GM19238 (cell line): ENCODE data around the gene ANKRD13B.
A peak's percentile ranks its signal among the peaks of the same experiment; 100 is the strongest.

ENCODE experiments used
- DNase-seq: peaks from one replicate; pipeline ENCODE4 v3.0.0; 2011; ENCODE audit warnings: low spot score; ENCODE audit not compliant: insufficient read length

The ANKRD13B gene

GRCh38 chr17:29616300-29617048 is 23.5 kb downstream of the ANKRD13B start:
- DNase-seq: no peak

- peak; percentile 87 for DNase-seq
Observed at GRCh38 chr17:29617125-29617480, 24.2 kb downstream of the ANKRD13B start.

GRCh38 chr17:29617481-29618271 is 24.7 kb downstream of the ANKRD13B start:
- DNase-seq: no peak

DNA sequence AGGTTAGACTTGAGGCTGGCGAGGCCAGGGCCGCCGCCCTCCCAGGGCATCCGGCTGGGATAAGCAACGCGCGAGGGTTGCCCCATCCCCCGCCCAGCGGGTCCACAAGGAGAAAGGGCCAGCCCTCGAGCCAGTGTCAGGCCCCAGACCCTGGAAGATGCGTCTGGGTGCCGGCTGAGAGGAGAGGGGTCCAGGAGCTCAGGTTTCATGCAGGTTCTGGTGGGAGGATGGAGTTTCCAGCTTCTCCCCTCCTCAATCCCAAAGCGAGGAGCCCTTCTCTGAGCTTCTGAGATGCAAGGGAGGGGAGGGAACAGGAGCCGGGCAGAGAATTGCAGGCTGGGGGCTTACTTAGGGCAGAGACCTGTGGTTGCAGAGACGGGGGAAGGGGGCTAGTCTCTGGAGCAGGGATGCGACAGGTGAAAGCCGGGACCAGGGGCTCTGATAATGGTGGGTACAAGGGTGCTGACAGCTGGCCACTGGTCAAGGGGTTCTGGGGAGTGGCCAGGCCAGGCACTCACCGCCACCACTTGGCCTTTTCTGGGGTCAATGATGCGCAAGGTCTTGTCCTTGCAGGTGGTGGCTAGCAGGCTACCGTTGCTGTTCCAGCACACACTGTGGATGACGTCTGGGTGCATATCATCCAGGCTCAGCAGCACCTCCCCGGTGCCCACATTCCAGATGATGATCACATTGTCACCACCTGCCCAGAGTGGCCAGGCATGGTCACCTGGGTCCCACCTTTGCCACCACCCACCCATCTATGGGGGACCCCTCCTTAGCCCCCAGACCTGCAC is 25.5 kb downstream of the ANKRD13B start:
- DNase-seq: no peak

GRCh38 chr17:29619251-29619650 is 26.3 kb downstream of the ANKRD13B start:
- no peak for DNase-seq

DNA sequence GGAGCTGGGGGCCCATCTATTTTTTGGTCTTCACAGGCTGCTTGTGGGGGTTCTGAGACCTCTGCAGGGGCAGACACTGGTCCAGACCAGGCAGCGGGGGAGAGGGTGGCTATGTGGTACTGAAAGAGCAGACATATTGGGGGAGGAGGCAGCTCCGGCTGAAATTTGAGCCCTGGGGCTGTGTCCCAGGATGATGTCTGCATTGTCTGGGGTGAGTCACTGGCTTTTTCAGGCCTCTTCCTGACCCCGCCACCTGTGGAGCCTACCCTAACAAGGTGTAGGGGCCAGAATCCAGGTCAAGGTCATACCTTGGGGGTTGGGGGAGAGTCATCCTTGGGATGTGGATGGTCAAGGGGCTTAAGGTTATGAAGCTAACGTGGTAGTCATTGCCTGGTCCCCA is 27.3 kb downstream of the ANKRD13B start:
- DNase-seq: no peak

GRCh38 chr17:29620779-29621500 is 28.0 kb downstream of the ANKRD13B start:
- no peak for DNase-seq

GRCh38 chr17:29621751-29622194 is 28.8 kb downstream of the ANKRD13B start:
- no peak for DNase-seq

DNA sequence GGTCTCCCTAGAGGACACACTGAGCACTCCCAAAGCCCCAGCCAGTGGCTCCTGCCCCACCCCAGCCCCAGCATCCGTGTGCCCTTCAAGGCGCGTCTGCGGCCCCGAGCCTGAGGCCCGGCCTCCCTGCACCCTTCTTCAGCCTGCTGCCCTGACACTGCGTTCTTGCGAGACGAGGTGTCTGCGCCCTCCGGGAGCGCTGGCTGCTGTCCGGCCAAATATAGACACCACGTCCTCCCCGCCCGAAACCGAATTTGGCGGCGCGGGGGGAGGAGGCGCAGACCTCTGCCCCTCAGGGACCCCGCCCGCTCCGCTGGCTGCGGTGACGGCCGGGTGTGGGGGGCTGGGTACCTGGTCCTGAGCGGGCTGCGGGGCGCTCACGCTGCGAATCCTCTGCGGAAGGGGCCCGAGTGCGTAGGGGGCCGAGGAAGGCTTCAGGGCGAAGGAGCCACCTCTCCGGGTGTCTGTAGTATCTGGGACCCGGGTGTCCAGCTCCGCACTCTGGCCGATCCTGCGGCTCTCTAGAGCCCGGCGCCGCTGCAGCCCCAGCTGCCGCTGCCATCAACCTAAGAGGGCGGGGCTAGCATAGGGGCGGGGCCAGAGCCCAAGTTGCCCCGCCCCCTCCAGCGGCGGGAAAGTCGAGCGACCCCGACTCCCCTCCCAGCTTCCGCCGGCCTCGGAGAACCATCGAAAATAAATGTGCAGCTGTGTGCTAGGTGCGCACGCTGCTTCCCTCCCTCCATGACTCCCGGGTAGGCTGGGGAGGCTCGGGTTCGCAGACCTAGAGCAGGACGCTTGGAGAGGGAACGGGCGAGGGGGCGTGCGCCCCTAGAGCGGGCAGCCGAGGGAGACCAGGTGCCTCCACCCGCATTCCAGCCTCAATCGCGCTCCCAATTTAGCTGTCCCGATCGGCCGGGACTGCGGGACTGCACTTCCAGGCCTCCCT is 29.7 kb downstream of the ANKRD13B start, which contains the start of gene CORO6:
Gene CORO6, minus strand, starts transcription at position 576 of the 946 bp plus-strand sequence. CDS start 1,491 bp downstream, outside the sequence.
- peak; percentile 65 for DNase-seq

DNA sequence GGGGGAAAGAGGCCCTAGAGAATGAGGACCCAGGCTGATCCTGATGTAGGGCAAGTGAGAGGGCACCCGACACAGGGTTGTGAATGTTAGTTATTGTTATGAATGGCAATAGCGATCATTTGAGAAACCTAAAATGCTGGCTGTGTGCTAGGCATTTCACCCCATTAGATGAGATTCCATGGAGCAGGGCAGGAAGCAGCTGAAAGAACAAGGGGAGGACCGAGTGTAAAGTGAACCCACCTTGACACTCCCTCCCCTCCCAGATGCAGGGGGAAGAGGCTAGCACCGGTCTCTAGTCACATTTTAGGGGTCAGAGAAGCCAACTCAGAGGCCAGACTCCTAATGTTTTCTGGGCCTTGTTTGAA is 30.3 kb downstream of the ANKRD13B start:
- DNase-seq: no peak

DNA sequence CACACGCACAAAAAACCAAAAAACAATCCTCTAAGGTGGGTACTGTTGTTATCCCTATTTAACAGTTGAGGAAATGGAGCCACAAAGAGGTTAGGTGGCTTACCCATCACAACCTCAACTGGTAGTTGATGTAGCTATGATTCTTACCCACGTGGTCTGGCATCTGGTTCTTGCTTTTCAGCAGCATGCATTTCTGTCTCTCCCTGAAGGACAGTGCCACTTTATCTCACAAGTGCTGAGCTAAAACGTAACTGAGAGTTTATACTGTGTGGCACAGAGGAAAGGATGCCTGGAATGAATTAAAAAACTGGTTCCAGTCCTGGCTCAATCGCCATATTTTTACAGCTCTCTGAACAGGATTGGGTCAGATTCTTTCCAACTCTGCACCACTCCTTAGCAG is 31.7 kb downstream of the ANKRD13B start:
- no peak for DNase-seq

DNA sequence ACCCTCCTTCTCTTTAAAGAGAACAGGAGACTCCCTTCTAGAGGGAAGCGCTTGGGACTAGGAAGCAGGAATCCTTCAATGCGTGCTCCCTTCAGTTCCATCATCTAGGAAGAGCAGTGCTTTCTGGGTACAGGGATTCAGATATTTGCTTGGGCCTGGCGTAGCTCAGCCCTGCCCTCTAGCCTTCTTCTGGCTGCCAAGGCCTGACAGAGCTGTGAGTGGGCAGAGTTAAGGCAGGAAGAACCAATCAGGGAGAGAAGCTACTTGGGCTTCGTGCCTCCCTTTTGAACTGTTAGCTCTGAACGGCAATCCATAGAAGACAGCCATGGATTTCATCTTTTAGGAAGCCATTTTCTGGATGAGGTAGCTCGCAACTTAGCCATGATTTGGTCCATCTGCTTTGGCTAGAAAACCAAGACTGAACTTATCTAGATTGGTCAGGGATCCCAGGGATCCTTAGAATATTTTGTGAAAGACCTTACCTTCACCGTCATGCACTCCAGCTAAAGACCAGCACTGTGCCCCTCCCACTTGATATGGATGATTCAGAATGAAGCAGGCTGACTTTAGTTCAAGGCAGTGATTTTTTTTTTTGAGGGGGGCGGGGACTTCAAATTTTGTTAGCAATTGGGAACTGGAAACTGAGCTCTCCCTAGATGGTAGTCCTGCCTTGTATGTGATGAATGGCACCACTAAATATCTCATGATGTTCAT is 32.3 kb downstream of the ANKRD13B start:
- DNase-seq: no peak

DNA sequence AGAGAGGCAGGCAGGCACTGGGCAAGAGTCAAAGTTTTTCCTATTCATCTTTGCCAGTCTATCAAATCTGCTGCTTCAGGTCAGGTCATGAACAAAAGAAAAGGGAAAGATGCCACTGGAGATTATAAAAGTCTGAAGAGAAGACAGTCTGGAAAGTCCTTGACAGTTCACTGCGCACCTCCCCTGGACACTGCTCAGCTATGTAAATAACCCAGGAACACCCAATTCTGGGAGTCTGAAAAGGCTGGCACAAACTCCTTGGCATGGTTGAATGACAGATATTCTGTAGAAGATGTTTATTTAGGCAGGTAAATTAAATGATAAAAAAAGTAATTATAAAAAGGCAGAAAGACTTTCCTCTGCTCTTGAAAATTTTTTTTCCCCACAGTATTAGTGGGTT is 35.0 kb downstream of the ANKRD13B start:
- no peak for DNase-seq

DNA sequence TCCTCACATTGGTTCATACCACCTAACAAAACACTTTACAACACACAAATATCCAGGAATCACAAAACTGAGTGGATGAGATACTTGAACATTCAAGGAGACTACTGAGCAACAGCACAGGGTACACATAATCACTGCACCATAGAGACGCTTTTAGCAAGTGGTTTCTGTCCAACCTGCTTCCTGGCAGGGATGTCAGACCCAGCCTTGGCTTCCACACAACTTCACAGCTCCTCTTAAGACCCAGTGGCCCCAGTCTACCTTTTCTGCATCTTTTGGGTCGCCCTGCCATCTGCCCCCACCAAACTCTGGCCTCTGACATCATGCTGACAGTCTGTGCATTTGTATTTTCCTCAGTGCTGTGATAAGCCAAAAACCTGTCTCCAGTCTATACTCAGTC is 35.7 kb downstream of the ANKRD13B start:
- no peak for DNase-seq

DNA sequence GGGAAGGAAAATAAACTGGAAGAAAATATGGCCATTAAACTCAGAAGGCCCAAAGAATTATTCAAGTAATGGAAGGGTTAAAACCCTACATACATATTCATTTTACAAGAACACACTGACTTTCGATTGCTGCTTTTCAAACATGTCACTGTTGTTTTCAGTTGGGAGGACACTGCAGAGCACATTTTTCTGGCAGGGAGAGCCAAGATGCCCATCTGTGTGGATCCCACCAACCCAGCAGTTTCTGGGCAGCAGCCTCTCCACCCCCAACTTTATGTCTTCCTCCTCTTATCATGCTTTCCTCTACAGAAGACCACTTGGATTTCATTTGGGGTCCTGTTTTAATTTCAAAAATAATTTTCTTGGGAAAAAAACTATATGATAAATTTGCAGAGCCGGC is 36.9 kb downstream of the ANKRD13B start:
- no peak for DNase-seq

DNA sequence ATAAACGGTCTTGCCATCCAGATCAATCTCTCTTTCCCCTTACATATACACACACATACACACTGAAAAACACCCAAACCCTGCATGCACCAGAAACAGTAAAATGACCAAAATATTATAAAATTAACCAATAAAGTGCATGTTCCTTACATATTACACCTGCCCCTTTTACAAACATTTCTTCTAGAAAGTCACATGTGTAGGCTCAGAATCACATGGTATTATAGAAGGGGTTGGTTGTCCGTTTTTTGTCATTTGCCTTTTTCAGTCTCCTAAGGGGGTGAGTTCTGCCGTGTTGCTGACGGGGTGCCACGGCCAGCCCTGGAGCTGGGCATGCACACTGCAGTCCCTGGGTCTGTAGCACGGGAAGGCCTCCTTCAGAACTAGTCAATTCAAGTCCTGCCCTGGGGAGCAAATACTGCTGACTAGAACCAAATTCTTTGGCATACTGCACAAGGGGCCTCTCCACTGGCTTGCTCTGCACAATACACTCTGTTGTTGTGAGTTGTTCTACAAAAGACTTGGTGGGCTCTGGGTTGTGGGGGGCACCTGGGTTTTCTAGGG is 37.8 kb downstream of the ANKRD13B start:
- DNase-seq: no peak

DNA sequence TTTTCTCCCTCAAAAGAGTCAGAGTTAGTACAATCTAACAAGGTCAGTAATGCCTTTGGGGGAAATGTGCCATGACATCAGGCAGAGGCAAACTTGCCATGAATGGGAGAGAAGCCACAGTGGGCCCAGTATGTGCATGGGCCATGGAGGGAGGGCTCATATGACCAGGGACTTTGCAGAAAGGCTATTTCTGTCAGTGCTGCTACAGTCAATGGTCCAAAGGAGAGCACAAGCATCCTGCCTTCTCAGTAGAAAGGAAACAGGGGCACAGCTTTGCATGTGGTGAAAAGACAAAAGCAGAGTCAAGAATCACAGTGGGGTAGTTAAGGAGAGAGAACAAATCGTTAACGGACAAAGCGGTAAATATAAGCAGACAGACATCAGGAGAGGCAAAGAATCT is 41.0 kb downstream of the ANKRD13B start:
- no peak for DNase-seq

- DNase-seq: no peak
Observed at GRCh38 chr17:29640413-29640812, 47.5 kb downstream of the ANKRD13B start.

DNA sequence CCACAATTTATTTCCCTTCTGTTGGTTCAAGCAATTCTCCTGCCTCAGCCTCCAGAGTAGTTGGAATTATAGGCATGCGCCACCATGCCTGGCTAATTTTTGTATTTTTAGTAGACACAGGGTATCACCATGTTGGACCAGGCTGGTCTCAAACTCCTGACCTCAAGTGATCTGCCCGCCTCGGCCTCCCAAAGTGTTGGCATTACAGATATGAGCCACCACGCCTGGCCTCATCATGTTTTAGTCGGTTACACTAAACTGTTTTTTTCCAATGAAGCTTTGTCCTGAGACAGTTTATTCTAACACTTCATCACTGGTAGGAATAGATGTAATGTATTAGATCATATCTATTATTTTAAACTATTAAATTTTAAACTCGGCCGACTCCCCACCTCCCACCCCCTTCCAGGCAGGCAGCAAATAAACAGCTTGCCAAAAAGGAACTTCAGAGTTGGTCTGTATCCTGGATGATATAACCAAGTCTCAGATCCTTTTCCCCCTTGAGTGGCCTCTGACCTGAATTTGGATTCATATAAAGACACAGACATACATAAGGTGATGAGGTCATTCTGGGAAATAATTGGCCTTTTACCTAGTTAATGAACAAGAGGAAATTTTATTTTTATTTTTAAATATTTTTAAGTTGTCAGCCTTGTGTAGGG is 48.2 kb downstream of the ANKRD13B start:
- DNase-seq: no peak
